Posterior cingulate gyrus (tissue), 11 donors: ENCODE data around the gene SLC51B.
A peak's percentile ranks its signal among the peaks of the same experiment; 100 is the strongest.
"Not testable (repeated sequence)": the region's sequence is repeated elsewhere in the genome, so short reads cannot be mapped to it uniquely, and the experiment has no call there.

ENCODE experiments used
- DNase-seq, 10 donors: peaks; one replicate each; pipeline versions ENCODE4 v3.0.0 to v3.0.0-alpha.2; 2020 to 2021; ENCODE audit warnings: mixed read lengths in 3 of 10
- intact Hi-C: fragments of 100-400 bp; cut with DNase I; formaldehyde crosslinking; loops from one replicate; pipeline ENCODE4 v1.15.1; 2023

The SLC51B gene

DNA sequence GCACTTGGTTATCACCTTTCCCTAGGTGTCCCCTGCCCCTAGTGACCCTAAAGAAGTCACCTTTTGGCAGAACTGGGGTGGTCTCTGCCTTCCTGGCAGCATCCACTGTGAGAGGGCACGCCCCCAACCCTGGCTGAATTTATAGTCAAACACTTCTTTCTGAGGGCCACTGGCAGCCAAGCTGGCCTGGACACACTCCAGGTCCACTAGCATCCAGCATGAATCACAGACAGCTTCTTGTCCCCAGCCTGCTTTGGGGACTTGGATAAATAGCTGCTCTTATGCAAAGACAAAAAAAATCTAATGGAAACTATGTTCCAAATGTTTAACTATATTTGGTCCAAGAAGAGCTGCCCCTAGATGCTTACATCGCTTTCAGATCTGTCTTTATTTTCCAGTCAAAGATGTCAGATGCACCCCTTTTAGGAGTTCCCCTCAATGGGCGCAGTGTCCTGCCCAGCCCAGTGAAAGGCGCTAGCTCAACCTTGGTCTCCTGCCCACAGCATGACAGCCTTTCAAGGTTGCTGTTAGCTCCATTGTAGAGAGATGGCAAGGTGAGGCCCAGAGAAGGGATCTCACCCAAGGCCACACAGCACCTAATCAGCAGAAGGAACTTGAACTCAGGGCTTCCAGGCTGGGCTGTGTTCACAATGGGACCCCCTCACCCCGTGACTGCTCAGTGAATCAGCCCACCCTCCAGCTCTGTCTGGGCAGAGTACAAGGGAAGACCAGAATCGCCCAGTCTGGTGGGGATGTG lies 15.6 kb downstream of the SLC51B start:
- intact Hi-C loops, result no loop called here
- DNase-seq, result peak in 9 of 10 donors; percentile 34 to 95 (median 70)

- no peak for DNase-seq
- intact Hi-C loops, result no loop called here
These were observed 16.9 kb downstream of the SLC51B start for GRCh38 chr15:65062061-65062460.

DNA sequence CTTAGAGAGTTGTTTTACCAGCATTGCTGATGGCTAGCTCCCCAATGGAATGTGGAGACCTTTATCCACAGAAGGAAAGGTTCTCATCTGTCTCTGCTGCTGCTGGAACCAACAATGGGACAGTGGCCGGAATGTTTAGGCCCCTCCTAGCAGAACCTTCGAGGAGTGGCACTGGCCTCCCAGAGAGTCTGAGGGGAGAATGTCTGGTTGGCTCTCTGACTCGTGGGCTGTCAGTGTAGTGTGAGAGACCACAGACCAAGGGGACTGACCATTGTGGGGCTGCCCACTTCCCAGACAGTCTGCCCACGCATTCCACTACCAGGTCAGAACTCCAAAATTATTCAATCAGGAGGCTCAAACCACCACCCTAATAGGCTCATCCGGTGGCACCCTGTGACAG lies 17.5 kb downstream of the SLC51B start:
- intact Hi-C loops, result no loop called here
- no peak for DNase-seq

DNA sequence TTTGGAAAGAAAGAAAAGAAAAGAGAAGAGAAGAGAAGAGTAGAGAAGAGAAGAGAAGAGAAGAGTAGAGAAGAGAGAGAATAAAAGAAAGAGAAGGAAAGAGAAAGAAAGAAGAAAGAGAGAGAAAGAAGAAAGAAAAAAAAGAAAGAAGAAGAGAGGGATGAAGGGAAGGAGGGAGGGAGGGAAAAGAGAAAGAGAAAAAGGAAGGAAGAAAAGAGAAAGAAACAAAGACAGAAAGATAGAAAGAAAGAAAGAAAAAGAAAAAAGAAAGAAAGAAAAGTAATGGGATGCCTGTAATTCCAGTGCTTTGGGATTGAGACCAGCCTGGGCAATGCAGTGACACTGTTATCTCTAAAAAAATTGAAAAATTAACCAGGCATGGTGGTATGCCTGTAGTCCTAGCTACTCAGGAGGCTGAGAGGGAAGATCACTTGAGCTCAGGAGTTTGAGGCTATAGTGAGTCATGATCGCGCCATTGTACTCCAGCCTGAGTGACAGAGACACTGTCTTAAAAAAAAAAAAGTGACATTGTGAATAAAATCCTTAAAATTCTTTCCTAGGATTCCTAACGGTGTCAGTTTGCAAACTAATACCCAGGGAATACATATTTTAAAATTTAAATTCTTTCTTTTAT lies 20.9 kb downstream of the SLC51B start:
- intact Hi-C loops, result no loop called here
- no peak for DNase-seq

GRCh38 chr15:65066635-65067316 lies 21.6 kb downstream of the SLC51B start:
- peak in 1 of 10 donors; percentile 43 for DNase-seq
- intact Hi-C loops, result no loop called here

GRCh38 chr15:65067317-65067644 lies 22.1 kb downstream of the SLC51B start:
- no peak for DNase-seq
- intact Hi-C loops, result no loop called here

DNA sequence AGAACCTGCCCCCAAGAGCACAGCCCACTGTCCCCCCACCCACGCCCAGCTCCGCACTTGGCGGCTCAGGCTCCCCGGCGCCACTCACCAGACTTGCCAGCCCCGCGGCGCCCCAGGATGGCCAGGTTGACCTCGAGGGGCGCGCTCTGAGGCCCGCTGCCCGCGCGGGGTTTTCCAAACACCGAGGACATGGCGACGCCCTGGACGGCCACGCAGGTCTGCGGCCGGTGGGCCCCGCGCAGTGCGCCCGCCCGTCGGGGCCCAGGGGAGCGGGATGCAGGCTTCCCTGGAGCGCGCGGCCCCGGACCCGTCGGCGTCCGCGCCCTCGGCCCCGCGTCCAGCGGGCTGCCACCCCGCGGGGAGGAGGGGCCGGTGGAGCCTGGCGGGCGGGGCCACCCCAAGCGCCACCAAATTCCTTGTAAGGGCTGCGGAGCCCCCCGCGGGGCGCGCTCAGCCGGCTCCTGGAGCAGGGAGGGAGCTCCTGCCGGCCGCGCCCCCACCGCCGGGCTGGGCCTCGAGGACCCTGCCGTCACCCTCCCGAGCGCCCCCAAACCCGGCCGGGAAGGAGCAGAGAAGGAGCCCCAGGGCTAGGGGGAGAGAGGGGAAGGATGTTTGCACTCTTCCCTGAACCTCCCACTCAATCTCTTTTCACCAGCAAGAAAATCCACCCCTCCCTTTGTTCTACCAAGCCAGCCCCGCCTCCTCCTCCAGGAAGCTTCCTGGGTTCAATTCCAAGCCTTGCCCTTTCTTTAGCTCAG lies 22.6 kb downstream of the SLC51B start, which contains the start of gene RASL12:
RASL12 (minus strand) TSS at position 347 of the 758 bp plus-strand sequence; CDS start at position 191, 156 bp downstream.
- DNase-seq, result no peak
- intact Hi-C loops, result no loop called here

DNA sequence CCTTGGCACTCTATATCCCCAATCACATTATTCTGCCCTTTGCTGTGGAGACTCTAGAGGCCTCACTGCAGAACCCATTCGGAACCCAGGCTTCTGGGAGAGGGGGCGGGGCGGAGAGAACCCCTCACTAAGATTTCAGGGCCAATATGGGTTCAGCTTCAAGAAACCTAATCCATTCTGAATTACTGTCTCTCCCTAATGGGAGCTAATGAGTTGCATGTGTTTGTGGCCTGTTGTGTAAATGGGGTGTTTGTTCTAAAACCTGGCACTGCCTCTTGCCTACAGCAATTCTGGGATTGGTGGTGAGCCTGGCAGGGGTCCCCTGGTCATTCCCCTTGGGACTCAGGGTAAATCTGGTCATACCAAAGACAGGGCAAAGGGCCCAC lies 23.2 kb downstream of the SLC51B start:
- intact Hi-C loops, result no loop called here
- DNase-seq, result no peak

DNA sequence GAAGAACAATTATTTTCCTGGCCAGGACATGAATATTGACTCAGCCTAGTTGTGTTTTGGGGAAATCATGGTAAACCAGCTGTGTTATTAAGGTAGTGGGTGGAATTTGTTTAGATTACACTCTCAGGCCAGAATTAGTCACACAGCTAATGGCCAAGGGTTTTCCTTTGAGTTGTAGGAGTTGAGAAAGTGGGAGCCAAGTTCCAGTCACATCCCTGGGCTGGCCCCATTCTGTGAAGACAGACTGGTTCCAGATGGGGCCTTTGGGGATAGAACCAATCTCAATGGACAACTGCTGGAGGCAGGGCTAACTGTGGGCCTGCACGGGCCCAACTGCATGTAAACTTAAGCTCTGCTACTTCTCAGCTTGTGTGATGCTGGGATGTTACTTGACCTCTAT lies 24.0 kb downstream of the SLC51B start:
- intact Hi-C loops, result no loop called here
- no peak for DNase-seq

DNA sequence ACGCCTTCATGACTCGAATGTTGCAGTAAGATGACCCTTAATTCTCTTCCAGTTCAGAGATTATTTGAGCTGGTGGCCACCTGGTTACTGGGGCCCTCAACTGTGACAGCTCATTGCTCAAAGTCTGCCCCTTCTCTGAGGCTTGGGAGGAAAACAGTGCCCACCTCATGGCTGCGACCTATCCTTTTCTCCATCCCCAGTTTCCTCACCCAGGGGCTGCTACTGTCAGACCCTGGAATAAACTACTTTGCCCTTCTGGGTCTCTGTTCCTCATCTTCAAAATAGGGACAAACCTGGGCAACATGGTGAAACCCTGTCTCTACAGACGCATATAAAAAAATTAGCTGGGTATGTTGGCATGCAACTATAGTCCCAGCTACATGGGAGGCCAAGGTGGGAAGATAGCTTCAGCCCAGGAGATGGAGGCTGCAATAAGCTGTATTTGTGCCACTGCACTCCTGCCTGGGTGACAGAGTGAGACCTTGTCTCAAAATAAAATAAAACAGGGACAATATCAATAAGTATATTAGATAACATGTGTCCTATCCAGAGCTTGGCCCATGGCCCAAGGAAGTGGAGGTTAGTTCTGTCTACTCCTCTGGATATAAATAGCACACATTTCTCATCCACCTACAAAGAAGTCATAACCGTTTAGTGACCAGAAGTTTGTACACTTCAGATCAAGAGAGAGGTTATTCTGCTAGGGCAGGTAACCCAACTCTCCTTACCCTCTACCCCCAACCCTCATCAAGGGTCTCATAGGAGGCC lies 24.8 kb downstream of the SLC51B start:
- no peak for DNase-seq
- intact Hi-C loops, result no loop called here

DNA sequence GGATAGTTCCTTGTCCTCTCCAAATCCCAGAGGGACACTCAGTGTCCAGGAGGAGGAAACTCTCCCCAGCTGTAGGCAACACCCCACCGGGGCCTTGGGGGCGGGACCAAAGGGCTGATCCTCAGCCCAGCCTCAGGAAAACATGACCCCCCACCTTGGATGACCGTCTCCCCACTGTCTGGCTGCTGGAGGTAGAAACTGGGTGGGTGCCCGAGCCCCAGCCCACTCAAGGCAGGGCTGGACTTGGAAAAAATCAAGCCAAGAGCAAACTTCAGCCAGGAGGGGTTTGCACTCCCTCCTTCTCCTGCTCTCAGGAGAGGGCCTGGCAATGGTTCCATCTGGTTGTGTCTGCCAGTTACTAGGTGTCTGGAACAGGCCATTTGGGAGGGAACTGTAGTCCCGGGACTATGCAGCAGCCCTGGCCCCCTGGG lies 26.2 kb downstream of the SLC51B start:
- intact Hi-C loops, result no loop called here

DNA sequence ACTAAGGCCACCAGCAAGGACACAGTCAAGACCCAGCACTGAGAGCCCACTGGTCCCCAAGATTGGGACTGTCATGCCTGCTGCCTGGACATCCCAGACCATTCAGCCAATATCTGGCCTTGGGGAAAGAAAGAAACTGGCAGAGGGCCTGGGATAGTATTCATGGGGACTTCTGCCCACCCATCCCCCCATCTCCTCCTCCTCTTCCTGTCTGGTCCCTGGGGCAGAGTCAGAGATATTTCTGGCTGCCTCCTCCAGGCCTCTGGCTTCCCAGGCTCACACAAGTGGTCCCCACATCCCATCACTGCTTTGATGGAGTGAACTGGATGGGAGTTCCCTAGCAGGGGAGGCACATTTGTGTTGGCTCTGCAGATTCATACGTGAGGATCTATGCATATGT lies 26.8 kb downstream of the SLC51B start:
- no peak for DNase-seq
- intact Hi-C loops, result no loop called here

More for the DNA sequence above, 26.2 kb downstream of the SLC51B start:
- DNase-seq, result no peak

DNA sequence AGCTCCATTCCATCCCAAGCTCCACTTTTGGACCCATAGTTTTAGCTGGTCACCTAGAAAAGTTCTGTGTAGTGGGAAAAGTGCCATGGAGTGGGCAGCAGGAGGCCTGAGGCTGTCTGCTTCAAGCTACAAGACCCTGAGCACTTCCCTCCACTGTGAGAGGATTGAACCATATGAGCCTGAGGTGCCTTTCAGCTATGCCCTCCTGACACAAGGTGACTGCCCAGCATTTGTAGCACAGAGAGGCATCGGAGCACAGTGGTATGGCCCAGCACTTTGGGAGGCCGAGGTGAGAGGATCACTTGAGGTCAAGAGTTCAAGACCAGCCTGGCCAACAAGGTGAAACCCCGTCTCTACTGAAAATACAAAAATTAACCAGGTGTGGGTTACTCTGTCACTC lies 27.4 kb downstream of the SLC51B start:
- DNase-seq, result peak in 1 of 10 donors; percentile 42
- intact Hi-C loops, result no loop called here

- intact Hi-C loops, result not testable (repeated sequence)
- peak in 1 of 10 donors; percentile 49 for DNase-seq
These were observed 29.8 kb downstream of the SLC51B start for GRCh38 chr15:65074946-65075345.

GRCh38 chr15:65075607-65076395 lies 30.6 kb downstream of the SLC51B start:
- intact Hi-C loops, result not testable (repeated sequence)
- peak in 1 of 10 donors; percentile 44 for DNase-seq

DNA sequence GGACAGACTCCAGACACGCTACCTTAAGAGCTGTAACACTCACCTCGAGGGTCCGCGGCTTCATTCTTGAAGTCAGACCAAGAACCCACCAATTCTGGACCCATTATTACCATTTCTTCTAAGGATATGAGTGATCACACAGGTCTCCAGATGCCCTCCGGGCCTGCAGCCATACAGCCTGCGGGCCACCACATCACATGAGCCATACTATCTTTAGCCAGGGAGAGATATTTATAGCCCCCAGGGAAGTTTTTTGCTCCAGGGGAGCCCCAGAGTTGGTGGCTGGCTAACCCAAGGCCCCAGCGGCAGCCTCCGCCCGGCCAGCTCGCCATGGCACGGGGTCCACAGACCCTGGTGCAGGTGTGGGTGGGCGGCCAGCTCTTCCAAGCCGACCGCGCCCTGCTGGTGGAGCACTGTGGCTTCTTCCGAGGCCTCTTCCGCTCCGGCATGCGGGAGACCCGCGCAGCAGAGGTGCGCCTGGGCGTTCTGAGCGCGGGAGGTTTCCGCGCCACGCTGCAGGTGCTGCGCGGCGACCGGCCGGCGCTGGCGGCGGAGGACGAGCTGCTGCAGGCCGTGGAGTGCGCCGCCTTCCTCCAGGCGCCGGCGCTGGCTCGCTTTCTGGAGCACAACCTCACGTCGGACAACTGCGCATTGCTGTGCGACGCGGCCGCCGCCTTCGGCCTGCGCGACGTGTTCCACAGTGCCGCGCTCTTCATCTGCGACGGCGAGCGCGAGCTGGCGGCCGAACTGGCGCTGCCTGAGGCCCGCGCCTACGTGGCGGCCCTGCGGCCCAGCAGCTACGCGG lies 31.5 kb downstream of the SLC51B start, which contains the start of gene KBTBD13:
KBTBD13 (plus strand) TSS at position 261 of the 805 bp plus-strand sequence; CDS start at position 331, 70 bp downstream.
- DNase-seq, result peak in 1 of 10 donors; percentile 76
- intact Hi-C loops, result no loop called here

DNA sequence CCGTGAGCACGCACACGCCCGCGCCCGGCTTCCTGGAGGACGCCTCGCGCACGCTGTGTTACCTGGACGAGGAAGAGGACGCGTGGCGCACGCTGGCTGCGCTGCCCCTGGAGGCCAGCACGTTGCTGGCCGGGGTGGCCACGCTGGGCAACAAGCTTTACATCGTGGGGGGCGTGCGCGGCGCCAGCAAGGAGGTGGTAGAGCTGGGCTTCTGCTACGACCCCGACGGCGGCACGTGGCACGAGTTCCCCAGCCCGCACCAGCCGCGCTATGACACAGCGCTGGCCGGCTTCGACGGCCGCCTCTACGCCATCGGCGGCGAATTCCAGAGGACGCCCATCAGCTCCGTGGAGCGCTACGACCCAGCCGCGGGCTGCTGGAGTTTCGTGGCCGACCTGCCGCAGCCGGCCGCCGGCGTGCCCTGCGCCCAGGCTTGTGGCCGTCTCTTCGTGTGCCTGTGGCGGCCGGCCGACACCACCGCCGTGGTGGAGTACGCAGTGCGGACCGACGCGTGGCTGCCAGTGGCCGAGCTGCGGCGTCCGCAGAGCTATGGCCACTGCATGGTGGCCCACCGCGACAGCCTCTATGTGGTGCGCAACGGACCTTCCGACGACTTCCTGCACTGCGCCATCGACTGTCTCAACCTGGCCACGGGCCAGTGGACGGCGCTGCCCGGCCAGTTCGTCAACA lies 32.2 kb downstream of the SLC51B start:
- DNase-seq, result peak in 1 of 10 donors; percentile 76
- intact Hi-C loops, result no loop called here

DNA sequence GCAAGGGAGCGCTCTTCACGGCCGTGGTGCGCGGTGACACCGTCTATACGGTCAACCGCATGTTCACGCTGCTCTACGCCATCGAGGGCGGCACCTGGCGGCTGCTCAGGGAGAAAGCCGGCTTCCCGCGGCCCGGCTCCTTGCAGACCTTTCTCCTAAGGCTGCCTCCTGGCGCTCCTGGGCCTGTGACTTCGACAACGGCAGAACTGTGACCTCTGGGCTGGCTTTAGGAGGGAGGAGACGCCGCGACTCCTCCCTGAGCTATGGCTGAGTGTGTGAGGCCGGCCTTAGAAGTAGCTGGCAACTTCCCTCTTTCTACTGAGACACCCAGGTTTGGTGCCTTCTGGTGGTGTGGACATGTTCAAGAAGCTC lies 32.8 kb downstream of the SLC51B start:
- intact Hi-C loops, result loop anchor here (1.0 kb wide), 1 partner anchor 24 kb away; no protein-coding TSS in a partner anchor
- DNase-seq, result peak in 3 of 10 donors; percentile 48 to 93 (median 86)
